Esophagus squamous epithelium (tissue), 5 donors: ENCODE results near the gene AUTS2. TPM values are rescaled to one million over a fixed set of nuclear protein-coding genes. Genes with fewer than 3 reads are reported as not detected.

Experiments
- DNase-seq: peaks from one replicate; lab custom pipeline; 2025; lab: John Stamatoyannopoulos, UW
- H3K27ac ChIP-seq, 4 donors: fragments of 200-600 bp; sonication (generic); one replicate each; pipeline ENCODE4 v1.5.1; 2016 to 2019; ENCODE audit warnings: mild to moderate bottlenecking in 1 of 4
- H3K27me3 ChIP-seq, 4 donors: fragments of 200-600 bp; sonication (generic); 1 replicate in 3 of 4; 2 replicates in 1 of 4; pipeline versions ENCODE4 v1.5.1 to v1.6.0; 2017 to 2021; ENCODE audit warnings: antibody characterized with exemption in 1 of 4
- H3K36me3 ChIP-seq, 3 donors: fragments of 200-600 bp; sonication (generic); one replicate each; pipeline ENCODE4 v1.5.1; 2016 to 2019
- H3K4me1 ChIP-seq, 3 donors: fragments of 200-600 bp; sonication (generic); one replicate each; pipeline ENCODE4 v1.5.1; 2017 to 2019
- H3K4me3 ChIP-seq, 4 donors: fragments of 200-600 bp; sonication (generic); 1 replicate in 3 of 4; 2 replicates in 1 of 4; pipeline ENCODE4 v1.5.1; 2016 to 2019; ENCODE audit warnings: mild to moderate bottlenecking in 2 of 4, moderate library complexity in 1 of 4
- H3K9me3 ChIP-seq, 3 donors: fragments of 200-600 bp; sonication (generic); one replicate each; pipeline ENCODE4 v1.5.1; 2016 to 2019
- POLR2A ChIP-seq, 4 donors: fragments of 450-650 bp; IDR thresholded peaks; one replicate each; pipeline ENCODE4 v1.6.1; 2017; ENCODE audit warnings: antibody characterized with exemption in 4 of 4, mild to moderate bottlenecking in 4 of 4, moderate library complexity in 3 of 4
- WGBS, 2 donors: methylation state at CpG; one replicate each; pipeline ENCODE4 v1.1.5; 2018; 5-methylcytosine and 5-hydroxymethylcytosine counted together
- intact Hi-C: fragments of 100-400 bp; cut with DNase I; formaldehyde crosslinking; loops from one replicate; pipeline ENCODE4 v1.15.0; 2022
- total RNA-seq, 4 donors: library from RNA; depleted of rRNA; stranded (reverse); fragments of >200 nt; gene quantifications; one replicate each; pipeline ENCODE4 v1.1.0, GENCODE V29; 2016
- TF ChIP-seq, protein P1 (sequence below), 6 experiments: fragments of 450-650 bp in 4 of 6; fragments of 200-600 bp in 2 of 6; sonication (generic) in 2 of 6; IDR thresholded peaks; one replicate each; pipeline ENCODE4 v1.5.1; 2016 to 2019; ENCODE audit warnings: antibody characterized with exemption in 6 of 6, mild to moderate bottlenecking in 4 of 6, moderate library complexity in 4 of 6
- donor health status: DM: yes; HTN: yes; CAD: no.

AUTS2 gene
- total RNA-seq, 4 donors from 2014 or later: 9.5 to 36.2 (median 23.0) TPM

DNA sequence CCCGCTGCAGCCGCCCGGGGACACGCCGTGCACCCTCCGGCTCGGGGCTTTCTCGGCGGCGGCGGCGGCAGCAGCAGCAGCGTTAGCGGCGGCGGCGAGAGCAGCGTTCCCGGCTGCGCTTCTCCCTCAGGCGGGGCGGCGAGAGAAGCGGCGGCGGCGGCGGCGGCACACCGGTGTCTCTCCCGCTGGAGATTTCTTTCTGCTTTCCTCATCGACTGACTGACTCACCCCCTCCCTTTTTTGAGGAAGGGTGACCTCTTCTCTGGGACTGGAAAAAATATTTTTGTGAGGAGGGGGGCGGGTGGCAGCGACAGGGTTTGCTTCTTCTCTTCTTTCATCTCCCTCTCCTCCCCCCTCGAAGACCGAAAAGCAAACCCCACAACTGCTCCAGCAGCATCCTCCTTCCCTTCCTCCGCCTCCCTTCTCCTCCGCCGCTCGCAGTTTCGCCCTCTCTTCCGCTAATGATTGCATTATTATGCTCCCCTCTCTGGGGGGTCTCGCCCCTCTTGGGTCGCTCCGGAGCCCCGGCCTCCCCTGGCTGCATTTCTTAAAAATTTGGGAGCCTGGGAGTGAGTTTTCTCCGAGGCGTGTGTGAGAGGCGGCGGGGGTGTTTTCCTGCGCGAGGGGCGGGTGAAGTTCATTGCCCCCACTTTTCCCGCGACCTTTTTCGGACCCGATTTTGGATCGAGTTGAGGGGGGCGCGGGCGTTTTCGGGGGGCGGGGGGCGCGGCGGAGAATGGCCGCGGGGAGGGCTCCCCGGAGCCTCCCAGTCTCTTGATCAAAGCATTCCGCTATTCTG lies 411 bp downstream of the AUTS2 start:
- WGBS, 2 donors: 0 to 1% methylated on average over 22 to 32 of the region's 70 CpGs
- no peak for DNase-seq

DNA sequence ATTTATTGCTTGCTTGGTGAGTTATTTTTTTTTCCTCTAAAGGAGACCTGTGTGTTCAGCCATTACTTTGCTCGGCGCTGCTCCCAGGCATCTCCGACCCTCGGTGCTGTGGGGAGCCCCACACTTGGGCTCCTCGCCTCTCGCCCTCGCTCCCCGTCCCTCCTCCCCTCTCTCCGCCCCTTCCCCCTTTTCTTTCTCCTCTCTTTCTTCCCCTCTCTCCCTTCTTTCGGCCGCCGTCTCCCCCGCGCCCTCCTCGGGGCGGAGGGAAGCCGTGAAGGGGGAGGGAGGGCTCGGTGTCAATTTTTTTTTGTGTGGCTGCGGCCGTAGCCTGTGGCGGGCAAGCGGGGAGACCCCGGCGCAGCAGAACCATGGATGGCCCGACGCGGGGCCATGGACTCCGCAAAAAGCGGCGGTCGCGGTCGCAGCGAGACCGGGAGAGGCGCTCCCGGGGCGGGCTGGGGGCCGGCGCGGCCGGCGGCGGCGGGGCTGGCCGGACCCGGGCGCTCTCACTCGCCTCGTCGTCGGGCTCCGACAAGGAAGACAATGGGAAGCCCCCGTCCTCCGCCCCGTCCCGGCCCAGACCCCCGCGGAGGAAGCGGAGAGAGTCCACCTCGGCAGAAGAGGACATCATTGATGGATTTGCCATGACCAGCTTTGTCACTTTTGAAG lies 1.1 kb downstream of the AUTS2 start:
- DNase-seq: no peak
- TF ChIP-seq, protein P1, sequence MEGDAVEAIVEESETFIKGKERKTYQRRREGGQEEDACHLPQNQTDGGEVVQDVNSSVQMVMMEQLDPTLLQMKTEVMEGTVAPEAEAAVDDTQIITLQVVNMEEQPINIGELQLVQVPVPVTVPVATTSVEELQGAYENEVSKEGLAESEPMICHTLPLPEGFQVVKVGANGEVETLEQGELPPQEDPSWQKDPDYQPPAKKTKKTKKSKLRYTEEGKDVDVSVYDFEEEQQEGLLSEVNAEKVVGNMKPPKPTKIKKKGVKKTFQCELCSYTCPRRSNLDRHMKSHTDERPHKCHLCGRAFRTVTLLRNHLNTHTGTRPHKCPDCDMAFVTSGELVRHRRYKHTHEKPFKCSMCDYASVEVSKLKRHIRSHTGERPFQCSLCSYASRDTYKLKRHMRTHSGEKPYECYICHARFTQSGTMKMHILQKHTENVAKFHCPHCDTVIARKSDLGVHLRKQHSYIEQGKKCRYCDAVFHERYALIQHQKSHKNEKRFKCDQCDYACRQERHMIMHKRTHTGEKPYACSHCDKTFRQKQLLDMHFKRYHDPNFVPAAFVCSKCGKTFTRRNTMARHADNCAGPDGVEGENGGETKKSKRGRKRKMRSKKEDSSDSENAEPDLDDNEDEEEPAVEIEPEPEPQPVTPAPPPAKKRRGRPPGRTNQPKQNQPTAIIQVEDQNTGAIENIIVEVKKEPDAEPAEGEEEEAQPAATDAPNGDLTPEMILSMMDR (IDR thresholded peaks at IDR 0.05): no peak
- no peak for TF ChIP-seq POLR2A (IDR thresholded peaks at IDR 0.05)
- Histone ChIP-seq H3K4me1 (peaks cover 17 to 56% (median 29%) of the 10 kb centered on the region in 3 donors), H3K27me3 (peaks cover 0 to 59% (median 0%) of the 10 kb centered on the region in 4 donors), H3K36me3 (no peaks in the 10 kb centered on the region), H3K4me3 (peak overlapping the region; percentile 58 to 85 (median 74)), H3K9me3 (no peaks in the 10 kb centered on the region), H3K27ac (peak overlapping the region; percentile 28 to 91 (median 82))
- WGBS, 2 donors: 0 to 2% methylated on average over 8 to 16 of the region's 61 CpGs
- intact Hi-C loops: no loop called here

More for the DNA sequence above, 411 bp downstream of the AUTS2 start:
- Histone ChIP-seq H3K4me1 (peaks cover 17 to 53% (median 29%) of the 10 kb centered on the region in 3 donors), H3K4me3 (peak overlapping the region; percentile 58 to 85 (median 74)), H3K27me3 (peaks cover 0 to 59% (median 0%) of the 10 kb centered on the region in 4 donors), H3K36me3 (no peaks in the 10 kb centered on the region), H3K27ac (peak overlapping the region; percentile 67 to 91 (median 82)), H3K9me3 (no peaks in the 10 kb centered on the region)
- TF ChIP-seq POLR2A (IDR thresholded peaks at IDR 0.05): peak in 2 of 4 donors; percentile 39
- TF ChIP-seq, protein P1 (IDR thresholded peaks at IDR 0.05): no peak
- intact Hi-C loops: no loop called here

DNA sequence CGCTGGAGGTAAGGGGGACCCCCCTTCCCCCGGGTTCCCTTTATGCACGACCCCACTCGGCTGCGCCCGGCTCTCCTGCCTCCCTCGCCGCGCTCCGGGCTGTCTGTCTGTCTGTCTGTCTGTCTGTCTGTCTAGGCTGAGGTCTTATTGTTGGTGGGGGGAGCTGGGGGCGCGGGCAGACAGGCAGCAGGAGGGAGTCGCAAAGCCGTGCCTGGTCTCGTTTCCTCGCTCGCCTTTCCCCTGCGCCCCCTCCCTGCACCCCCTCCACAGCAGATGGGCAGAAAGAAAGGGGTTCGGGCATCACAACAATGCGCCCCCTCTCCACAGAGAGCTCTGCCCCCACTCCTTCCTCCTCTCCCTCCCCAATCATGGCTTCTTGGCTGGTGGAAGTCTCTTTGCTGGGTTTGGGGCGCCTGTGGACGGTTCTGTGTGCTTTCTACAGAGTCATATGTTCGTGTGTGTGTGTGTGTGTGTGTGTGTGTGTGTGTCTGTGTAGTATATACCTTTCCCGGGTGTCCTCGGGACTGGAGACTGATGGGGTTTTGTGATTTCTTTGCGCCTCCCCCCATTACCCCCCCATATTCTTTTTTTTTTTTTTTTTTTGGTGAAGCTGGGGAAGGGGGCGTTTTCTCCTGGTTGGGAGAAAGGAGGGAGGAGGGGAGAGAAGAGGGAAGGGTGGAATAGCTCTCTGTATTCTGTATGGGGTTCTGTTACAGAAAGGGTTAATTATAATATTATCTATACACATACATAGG lies 1.9 kb downstream of the AUTS2 start:
- H3K27ac ChIP-seq: peak overlapping the region in 3 of 4 donors; percentile 28 to 91 (median 73)
- H3K36me3 ChIP-seq: no peaks in the 10 kb centered on the region
- peak overlapping the region; percentile 58 to 85 (median 74) for H3K4me3 ChIP-seq
- peaks cover 0 to 60% (median 0%) of the 10 kb centered on the region in 4 donors for H3K27me3 ChIP-seq
- no peak for DNase-seq
- peaks cover 17 to 56% (median 29%) of the 10 kb centered on the region in 3 donors for H3K4me1 ChIP-seq
- intact Hi-C loops: no loop called here
- 0 to 3% methylated on average over 15 to 17 of the region's 27 CpGs for WGBS, 2 donors
- no peaks in the 10 kb centered on the region for H3K9me3 ChIP-seq
- TF ChIP-seq POLR2A (IDR thresholded peaks at IDR 0.05): no peak
- TF ChIP-seq, protein P1 (IDR thresholded peaks at IDR 0.05): no peak

DNA sequence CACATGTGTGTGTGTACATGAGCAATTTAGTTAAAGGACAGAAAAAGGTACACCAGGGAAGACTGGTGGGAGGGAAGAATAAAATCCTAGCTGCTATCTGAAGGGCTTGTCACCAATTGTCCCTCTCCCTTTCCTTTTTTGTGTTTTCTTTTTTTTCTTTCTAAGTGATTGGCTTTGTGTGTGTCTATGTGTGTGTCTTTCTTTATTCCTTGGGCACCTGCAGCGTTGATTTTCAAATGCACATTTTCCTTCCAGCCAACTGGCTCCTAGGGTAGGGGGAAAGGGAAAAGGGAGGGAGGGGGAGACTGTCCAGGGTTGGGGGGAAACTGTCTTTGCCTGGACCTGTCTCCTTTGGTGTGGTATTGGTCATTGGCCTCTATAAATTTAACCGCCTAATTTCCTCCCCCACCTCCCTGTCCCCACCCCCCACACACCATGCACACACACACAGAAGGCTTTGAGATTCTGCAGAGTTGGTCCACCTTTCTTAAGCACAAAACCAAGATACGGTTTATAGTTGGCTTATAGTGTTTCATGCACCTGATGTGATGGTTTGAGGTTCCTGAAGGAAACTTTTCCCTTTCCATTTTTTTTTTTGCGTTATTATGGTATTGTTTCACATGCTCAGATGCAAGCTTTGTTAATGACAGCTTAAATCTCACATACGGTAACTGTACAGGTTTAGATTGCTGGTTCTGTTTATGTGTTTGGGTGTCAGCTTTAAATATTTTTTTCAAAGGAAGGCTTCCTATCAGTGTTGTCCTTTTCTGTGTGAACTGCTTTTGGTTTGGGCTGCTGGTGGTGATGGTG lies 2.6 kb downstream of the AUTS2 start:
- H3K4me1 ChIP-seq: peaks cover 17 to 56% (median 29%) of the 10 kb centered on the region in 3 donors
- H3K27me3 ChIP-seq: peaks cover 0 to 53% (median 0%) of the 10 kb centered on the region in 4 donors
- 56 to 66% methylated on average over 5 of the region's 5 CpGs for WGBS, 2 donors
- DNase-seq: no peak
- no peaks in the 10 kb centered on the region for H3K36me3 ChIP-seq
- peak overlapping the region in 3 of 4 donors; percentile 73 to 85 (median 75) for H3K4me3 ChIP-seq
- H3K9me3 ChIP-seq: no peaks in the 10 kb centered on the region
- intact Hi-C loops: no loop called here
- no peak overlapping the region for H3K27ac ChIP-seq
- no peak for TF ChIP-seq POLR2A (IDR thresholded peaks at IDR 0.05)
- TF ChIP-seq, protein P1 (IDR thresholded peaks at IDR 0.05): no peak
